Lung (tissue), 12 donors: ENCODE data around the gene EDEM2. TPM values are rescaled to one million over a fixed set of nuclear protein-coding genes. Genes with fewer than 3 reads are reported as not detected.

Source experiments
- ATAC-seq: fragments of 200-7000 bp; cut with Tn5 transposase; one replicate; pipeline ENCODE4 v1.9.1; 2020; ENCODE audit warnings: moderate number of reproducible peaks; ENCODE audit not compliant: insufficient read depth, low FRiP score
- DNase-seq, 3 donors: peaks; one replicate each; pipeline ENCODE4 v3.0.0-alpha.2; 2013 to 2017
- H3K27ac ChIP-seq, 2 donors: one replicate each; pipeline ENCODE4 v1.5.1; 2013; ENCODE audit warnings: mild to moderate bottlenecking in 2 of 2, moderate library complexity in 2 of 2, control low read depth in 1 of 2, inconsistent platforms in 1 of 2, low read depth in 1 of 2, low read length in 1 of 2
- H3K27me3 ChIP-seq, 3 donors: one replicate each; pipeline ENCODE4 v1.5.1; 2013; ENCODE audit warnings: low read length in 2 of 3; ENCODE audit not compliant: control insufficient read depth in 3 of 3, insufficient read depth in 3 of 3
- H3K36me3 ChIP-seq, 4 donors: one replicate each; pipeline ENCODE4 v1.5.1; 2013; ENCODE audit warnings: low read length in 4 of 4, mild to moderate bottlenecking in 1 of 4, moderate library complexity in 1 of 4; ENCODE audit not compliant: control insufficient read depth in 4 of 4, insufficient read depth in 4 of 4
- H3K4me1 ChIP-seq, 5 donors: one replicate each; pipeline ENCODE4 v1.5.1; 2013; ENCODE audit warnings: low read length in 5 of 5, mild to moderate bottlenecking in 2 of 5, moderate library complexity in 1 of 5; ENCODE audit not compliant: control insufficient read depth in 5 of 5, insufficient read depth in 5 of 5
- H3K4me3 ChIP-seq: one replicate; pipeline ENCODE4 v1.5.1; 2013; ENCODE audit warnings: mild to moderate bottlenecking, control low read depth, moderate library complexity
- H3K9ac ChIP-seq, 2 donors: one replicate each; pipeline ENCODE4 v1.5.1; 2013; ENCODE audit warnings: low read length in 2 of 2, control low read depth in 1 of 2; ENCODE audit not compliant: insufficient read depth in 1 of 2
- H3K9me3 ChIP-seq, 4 donors: one replicate each; pipeline ENCODE4 v1.5.1; 2013; ENCODE audit warnings: low read length in 3 of 4, mild to moderate bottlenecking in 1 of 4, moderate library complexity in 1 of 4; ENCODE audit not compliant: control insufficient read depth in 4 of 4, insufficient read depth in 3 of 4
- whole genome bisulfite sequencing, 2 donors: extraction: QIAGEN DNeasy Blood & Tissue Kit; methylation state at CpG; one replicate each; pipeline ENCODE4 v1.1.7; 2013; 5-methylcytosine and 5-hydroxymethylcytosine counted together
- polyA plus RNA-seq, 2 donors: library from polyadenylated mRNA; stranded (reverse); fragments of 200-250 nt; gene quantifications; one replicate each; pipeline ENCODE4 v1.2.1, GENCODE V29; 2013
- total RNA-seq, 2 donors: library from RNA; depleted of rRNA in 1 of 2; stranded (reverse); fragments of >200 nt in 1 of 2; gene quantifications; one replicate each; pipeline ENCODE4 v1.2.1, GENCODE V29; 2014 to 2021
- TF ChIP-seq, protein P1 (sequence below): IDR thresholded peaks from 2 replicates; pipeline ENCODE4 v1.5.1; 2012; ENCODE audit warnings: mild to moderate bottlenecking; ENCODE audit errors: control extremely low read depth, extremely low read depth
- donor health status: control.
- donor health status: control.
- donor health status: Bipolar disorder and iron deficiency.
- donor health status: healthy.
- donor health status: DM: yes; HTN: yes; CAD: no.

Gene EDEM2
- total and polyA plus RNA-seq, 4 donors = 19.4 to 51.6 (median 34.2) TPM

DNA sequence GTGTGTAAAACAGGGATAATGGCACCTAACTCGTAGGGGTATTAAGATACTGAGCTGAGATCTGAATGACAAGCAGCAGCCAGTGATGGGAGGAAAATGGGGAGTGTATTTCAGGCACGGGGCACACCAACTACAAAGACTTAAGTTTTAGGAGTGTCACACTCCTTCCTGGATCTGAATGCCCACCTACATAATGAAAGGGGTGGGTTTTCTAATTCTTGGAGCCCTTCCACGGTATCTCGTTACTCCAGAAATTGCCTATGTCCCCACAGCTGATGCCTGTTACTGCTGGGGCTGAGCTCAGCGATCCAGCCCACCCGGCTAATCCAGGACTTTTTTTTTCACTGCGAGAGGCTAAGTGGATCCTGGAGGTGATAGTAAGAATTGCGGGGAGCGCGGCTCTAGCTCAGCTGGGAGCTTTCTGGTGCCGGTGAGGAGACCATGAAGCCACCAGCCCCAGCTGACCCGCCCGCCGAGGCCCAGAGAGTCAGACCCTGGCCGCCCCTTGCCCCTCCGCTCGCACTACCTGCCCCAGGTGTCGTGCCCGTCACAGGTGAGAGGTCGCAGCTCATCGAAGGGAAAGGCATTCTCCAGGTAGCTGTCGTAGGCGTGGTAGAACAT, 727 bp downstream of the EDEM2 start:
- Histone ChIP-seq H3K4me3 (peak overlapping the region; percentile 79), H3K4me1 (peaks cover 0 to 35% (median 5%) of the 10 kb centered on the region in 5 donors)
- ATAC-seq = peak; percentile 10

DNA sequence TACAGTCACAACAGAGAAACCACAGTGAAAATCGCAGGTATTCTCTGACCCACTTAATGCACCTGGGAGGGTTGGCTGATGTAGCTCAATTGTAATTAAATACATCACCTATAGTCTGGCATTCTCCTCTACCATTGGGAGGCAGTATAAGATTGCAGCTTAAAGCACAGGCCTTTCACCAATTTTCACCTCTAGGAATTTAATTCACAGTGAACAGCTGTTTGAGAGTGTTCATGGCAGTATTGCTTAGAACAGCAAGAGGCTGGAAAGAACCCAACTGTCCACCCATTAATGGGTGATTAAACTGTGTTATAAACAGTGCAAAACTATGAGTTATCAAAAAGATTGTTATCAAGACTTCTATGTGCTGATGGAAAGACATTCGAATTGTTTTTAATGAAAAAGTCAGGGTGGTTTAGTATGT, 2.0 kb downstream of the EDEM2 start:
- peak; percentile 23 to 92 (median 90) for DNase-seq
- TF ChIP-seq, protein P1, sequence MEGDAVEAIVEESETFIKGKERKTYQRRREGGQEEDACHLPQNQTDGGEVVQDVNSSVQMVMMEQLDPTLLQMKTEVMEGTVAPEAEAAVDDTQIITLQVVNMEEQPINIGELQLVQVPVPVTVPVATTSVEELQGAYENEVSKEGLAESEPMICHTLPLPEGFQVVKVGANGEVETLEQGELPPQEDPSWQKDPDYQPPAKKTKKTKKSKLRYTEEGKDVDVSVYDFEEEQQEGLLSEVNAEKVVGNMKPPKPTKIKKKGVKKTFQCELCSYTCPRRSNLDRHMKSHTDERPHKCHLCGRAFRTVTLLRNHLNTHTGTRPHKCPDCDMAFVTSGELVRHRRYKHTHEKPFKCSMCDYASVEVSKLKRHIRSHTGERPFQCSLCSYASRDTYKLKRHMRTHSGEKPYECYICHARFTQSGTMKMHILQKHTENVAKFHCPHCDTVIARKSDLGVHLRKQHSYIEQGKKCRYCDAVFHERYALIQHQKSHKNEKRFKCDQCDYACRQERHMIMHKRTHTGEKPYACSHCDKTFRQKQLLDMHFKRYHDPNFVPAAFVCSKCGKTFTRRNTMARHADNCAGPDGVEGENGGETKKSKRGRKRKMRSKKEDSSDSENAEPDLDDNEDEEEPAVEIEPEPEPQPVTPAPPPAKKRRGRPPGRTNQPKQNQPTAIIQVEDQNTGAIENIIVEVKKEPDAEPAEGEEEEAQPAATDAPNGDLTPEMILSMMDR = peak; percentile 75

More for the DNA sequence above, 727 bp downstream of the EDEM2 start:
- Histone ChIP-seq H3K27ac (peak overlapping the region in 1 of 2 donors; percentile 89), H3K36me3 (peaks cover 5 to 18% (median 16%) of the 10 kb centered on the region in 4 donors), H3K9me3 (no peaks in the 10 kb centered on the region), H3K27me3 (no peaks in the 10 kb centered on the region), H3K9ac (peak overlapping the region; percentile 3 to 42)
- 4% methylated on average over 23 of the region's 23 CpGs for WGBS, 2 donors
- TF ChIP-seq, protein P1 = no peak
- peak; percentile 29 to 49 (median 35) for DNase-seq

DNA sequence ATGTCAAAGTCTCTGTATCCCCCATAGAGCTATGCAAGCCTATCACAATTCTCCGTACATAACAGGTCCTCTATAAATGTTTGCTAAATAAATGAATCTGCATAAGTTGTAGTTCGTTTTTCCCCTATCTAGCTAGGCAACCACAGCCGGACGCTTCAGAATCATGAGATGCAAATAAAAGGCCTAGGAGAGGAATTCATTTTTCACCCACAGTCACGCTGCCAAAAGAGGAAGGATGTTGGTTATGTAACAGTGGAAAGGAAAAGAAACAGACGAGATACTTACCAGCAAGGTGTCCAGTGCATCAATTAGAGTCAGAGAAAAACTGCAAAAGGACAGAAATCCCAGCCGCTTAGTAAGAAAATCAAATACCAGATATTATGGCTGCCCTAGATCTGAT, 2.4 kb downstream of the EDEM2 start:
- peak overlapping the region in 1 of 2 donors; percentile 33 for H3K9ac ChIP-seq
- no peaks in the 10 kb centered on the region for H3K9me3 ChIP-seq
- H3K27me3 ChIP-seq = no peaks in the 10 kb centered on the region
- peaks cover 0 to 27% (median 5%) of the 10 kb centered on the region in 5 donors for H3K4me1 ChIP-seq
- DNase-seq (peak in 2 of 3 donors; percentile 9 to 26), ATAC-seq (no peak)
- peaks cover 5 to 26% (median 19%) of the 10 kb centered on the region in 4 donors for H3K36me3 ChIP-seq
- H3K27ac ChIP-seq = peak overlapping the region in 1 of 2 donors; percentile 11
- no peak overlapping the region for H3K4me3 ChIP-seq
- 24 to 41% methylated on average over 7 of the region's 7 CpGs for WGBS, 2 donors
- TF ChIP-seq, protein P1 = no peak

More for the DNA sequence above, 2.0 kb downstream of the EDEM2 start:
- peak overlapping the region in 1 of 2 donors; percentile 33 for H3K9ac ChIP-seq
- H3K27ac ChIP-seq = peak overlapping the region in 1 of 2 donors; percentile 11
- WGBS, 2 donors = 34 to 42% methylated on average over 2 of the region's 2 CpGs
- ATAC-seq = no peak
- no peaks in the 10 kb centered on the region for H3K27me3 ChIP-seq
- no peak overlapping the region for H3K4me3 ChIP-seq
- peaks cover 0 to 27% (median 5%) of the 10 kb centered on the region in 5 donors for H3K4me1 ChIP-seq
- peaks cover 5 to 26% (median 18%) of the 10 kb centered on the region in 4 donors for H3K36me3 ChIP-seq
- no peaks in the 10 kb centered on the region for H3K9me3 ChIP-seq
